HG03103 (cell line): ENCODE data around the gene ATG4D.

Experiments
- ATAC-seq: cut with Tn5 transposase; IDR thresholded peaks from one replicate; pipeline ENCODE4 v1.9.1; 2021; ENCODE audit warnings: low read depth; ENCODE audit not compliant: unreplicated experiment

ATG4D gene

GRCh38 chr19:10543420-10544241, at the start of gene ATG4D:
TSS of gene ATG4D (plus strand) at chr19:10543904. CDS start at chr19:10544091, 187 bp downstream.
- ATAC-seq, result peak; percentile 56

GRCh38 chr19:10497371-10497770, 46.3 kb upstream of the ATG4D start:
- ATAC-seq, result no peak

- no peak for ATAC-seq
Measured at GRCh38 chr19:10499550-10500246, 44.0 kb upstream of the ATG4D start.

- no peak for ATAC-seq
Measured at GRCh38 chr19:10500247-10500592, 43.5 kb upstream of the ATG4D start.

DNA sequence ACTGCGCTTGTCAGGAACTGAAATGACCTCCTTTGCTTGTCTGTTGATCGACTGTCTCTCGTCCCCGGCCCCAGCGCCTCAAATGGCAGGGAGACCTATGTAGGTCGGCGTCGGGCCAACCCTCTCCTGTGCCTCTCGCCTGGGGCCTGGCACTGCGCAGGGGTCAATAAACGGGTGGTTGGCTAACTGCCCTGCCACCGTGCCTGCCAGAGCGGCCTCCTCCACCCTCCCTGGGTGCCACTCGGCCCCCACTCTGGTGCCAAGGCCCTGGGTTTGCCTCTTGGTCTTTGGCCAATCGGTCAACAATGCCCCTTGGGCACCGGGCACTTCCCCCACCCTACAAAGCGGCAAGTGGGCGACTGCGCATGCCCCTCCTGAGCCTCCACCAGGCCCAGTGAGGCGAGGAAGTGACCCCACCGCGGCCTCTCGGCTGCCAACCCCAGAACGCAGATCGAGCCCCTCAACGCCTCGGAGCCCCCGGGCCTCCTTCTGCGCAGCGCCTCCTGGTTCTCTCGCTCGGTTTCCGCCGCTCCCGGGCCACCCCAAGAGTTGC, 41.7 kb upstream of the ATG4D start:
- ATAC-seq, result no peak

GRCh38 chr19:10502524-10503001, 41.1 kb upstream of the ATG4D start:
- ATAC-seq, result no peak

GRCh38 chr19:10503002-10503789, 40.5 kb upstream of the ATG4D start, which contains the start of gene KEAP1:
TSS of gene KEAP1 (minus strand) at chr19:10503356. CDS start at chr19:10500033, 3,323 bp downstream.
- ATAC-seq, result no peak

GRCh38 chr19:10505583-10506229, 38.0 kb upstream of the ATG4D start:
- ATAC-seq, result no peak

DNA sequence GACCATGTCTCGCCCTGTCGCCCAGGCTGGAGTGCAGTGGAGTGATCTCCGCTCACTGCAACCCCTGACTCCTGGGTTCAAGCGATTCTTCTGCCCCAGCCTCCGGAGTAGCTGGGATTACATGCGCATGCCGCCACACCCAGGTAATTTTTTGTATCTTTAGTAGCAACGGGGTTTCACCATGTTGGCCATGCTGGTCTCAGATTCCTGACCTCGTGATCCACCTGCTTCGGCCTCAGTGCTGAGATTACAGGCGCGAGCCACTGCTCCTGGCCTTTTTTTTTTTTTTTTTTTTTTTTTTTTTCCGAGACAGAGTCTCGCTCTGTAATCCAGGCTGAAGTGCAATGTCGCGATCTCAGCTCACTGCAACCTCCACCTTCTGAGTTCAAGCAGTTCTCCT, 35.7 kb upstream of the ATG4D start:
- ATAC-seq, result no peak

GRCh38 chr19:10508707-10509106, 35.0 kb upstream of the ATG4D start:
- no peak for ATAC-seq

GRCh38 chr19:10510301-10510802, 33.4 kb upstream of the ATG4D start:
- no peak for ATAC-seq

DNA sequence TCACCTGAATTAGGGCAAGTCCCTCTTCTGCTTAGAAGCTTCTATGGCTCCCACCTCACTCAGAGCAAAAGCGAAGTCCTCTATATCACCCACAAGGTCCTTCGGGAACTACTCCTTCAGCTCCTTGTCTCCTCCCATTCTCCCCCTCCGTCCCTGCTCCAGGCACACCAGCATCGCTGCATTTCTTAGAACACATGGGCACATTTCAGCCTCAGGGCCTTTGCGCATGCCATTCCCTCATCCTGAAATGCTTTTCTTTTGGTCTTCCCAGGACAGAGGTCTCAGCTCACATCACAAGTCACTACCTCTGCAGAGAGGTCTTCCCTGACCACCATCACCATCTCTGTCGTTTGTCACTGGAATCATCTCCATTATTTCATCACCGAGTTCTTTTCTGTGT, 30.5 kb upstream of the ATG4D start:
- no peak for ATAC-seq

DNA sequence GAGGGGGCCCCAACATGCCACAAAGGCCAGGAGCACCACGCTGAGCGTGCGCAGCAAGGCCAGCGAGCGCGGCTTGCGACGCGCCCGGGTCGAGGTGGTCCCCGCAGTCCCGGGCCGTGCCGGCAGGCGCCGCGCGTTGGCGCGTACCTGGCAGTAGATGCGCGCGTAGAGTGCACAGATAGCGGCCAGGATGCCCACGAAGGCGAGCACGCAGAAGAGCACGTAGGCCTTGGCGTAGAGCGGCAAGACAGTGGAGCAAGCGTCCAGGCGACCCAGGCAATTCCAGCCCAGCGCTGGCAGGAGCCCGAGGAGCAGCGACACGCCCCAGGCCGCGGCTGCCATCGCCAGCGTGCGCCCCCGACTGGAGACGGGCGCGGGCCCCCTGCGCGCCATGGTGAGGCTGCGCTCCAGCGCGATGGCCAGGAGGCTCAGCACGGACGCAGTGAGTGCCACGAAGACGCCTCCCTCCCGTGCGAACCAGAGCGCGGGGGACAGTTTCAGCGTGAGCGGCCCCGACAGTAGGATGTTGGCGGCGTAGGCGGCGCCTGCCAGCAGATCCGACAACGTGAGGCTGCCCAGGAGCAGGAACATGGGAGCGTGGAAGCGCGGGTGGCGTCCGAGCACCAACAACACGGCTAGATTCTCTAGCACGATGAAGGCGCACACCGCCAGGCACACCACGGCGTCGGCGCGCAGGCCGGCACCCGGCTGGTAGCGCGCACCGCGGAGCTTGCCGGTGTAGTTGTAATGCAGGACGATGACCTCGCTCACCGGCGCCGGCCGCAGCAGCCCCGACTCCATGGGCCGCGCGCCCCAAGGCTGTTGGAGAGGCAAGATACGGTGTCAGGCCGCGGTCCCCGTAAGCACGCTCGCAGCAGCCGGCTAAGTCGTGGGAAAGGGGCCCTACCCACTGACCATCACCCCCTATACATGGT, 29.2 kb upstream of the ATG4D start:
- ATAC-seq, result no peak

DNA sequence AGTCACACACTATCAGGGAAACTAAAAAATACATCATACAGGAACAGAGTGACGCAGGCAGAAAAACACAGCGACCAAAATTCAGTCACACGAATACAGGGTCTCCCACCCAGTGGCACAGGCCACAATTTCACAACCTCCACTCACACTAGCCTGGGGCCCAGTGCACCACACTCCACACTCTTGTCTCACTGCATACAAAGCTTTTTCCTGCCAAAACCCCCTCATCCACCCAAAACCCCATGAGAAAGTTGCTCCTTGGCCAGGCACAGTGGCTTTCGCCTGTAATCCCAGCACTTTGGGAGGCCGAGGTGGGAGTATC, 27.7 kb upstream of the ATG4D start:
- no peak for ATAC-seq

- no peak for ATAC-seq
Measured at GRCh38 chr19:10516671-10517286, 26.9 kb upstream of the ATG4D start.

GRCh38 chr19:10517361-10517759, 26.3 kb upstream of the ATG4D start, which contains the start of gene S1PR5:
TSS of gene S1PR5 (minus strand) at chr19:10517447. CDS start at chr19:10515011, 2,436 bp downstream.
- ATAC-seq, result no peak

- ATAC-seq, result no peak
Measured at GRCh38 chr19:10517760-10518443, 25.8 kb upstream of the ATG4D start.
